ENCODE data around the gene LRP2.

DNA sequence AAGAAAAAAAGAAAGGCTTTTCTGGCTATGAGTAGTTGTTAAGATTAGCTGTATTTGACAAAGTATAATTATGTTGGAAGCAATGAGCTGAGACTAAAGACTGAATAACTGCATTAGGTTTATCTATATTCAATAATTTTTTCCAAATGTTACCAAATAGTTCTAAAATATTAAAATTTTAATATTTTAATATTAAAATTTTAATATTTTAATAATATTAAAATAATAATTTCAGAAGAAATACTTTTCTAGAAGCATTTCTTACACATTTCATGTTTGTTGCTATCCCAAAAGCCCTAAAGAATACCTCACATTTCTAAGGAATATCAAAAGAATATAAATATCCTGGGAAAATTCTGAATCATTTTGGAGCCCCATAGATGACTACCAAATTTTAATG lies 74.7 kb downstream of the LRP2 start:
- TF ChIP-seq, protein P1, sequence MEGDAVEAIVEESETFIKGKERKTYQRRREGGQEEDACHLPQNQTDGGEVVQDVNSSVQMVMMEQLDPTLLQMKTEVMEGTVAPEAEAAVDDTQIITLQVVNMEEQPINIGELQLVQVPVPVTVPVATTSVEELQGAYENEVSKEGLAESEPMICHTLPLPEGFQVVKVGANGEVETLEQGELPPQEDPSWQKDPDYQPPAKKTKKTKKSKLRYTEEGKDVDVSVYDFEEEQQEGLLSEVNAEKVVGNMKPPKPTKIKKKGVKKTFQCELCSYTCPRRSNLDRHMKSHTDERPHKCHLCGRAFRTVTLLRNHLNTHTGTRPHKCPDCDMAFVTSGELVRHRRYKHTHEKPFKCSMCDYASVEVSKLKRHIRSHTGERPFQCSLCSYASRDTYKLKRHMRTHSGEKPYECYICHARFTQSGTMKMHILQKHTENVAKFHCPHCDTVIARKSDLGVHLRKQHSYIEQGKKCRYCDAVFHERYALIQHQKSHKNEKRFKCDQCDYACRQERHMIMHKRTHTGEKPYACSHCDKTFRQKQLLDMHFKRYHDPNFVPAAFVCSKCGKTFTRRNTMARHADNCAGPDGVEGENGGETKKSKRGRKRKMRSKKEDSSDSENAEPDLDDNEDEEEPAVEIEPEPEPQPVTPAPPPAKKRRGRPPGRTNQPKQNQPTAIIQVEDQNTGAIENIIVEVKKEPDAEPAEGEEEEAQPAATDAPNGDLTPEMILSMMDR (IDR thresholded peaks at IDR 0.05; ENCODE audit: poor library complexity): no peak
- TF ChIP-seq EZH2 (IDR thresholded peaks at IDR 0.05; ENCODE audit: borderline replicate concordance): no peak

Data from hepatocyte (in vitro differentiated cells).